ENCODE results near the gene WWTR1.

WWTR1 gene

DNA sequence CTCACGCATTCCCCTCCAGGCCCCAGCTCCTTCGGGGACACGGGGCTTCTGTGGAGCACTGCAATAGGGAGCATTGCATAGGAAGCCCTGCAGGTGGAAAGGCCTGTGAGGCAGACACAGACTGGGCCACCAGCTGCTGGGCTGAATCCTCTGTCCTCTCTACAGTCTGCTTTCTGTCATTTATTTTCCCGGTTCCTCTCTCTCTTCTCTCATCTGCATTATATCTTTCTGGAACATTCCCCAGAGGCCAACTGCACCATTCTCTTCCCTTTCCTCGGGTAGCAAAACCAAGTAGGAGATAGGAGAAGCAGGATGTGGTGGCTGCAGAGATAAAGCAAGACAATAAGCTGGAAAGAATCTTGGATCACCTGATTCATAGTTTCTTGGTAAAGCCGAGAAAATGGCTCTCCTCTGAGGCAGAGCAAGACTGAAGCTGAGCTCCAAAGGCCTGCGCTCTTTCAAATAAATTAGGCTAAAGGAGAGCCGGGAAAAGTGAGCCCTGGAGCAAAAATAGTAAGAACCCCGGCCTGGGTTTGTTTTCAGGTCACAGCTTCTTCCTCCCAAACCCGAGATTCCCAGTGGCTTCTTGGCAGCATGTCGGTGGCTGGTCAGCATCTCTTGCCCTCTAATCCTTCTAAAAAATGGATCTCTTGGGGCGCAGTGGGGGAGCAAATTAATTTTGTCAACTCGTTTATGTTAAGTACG lies 178.1 kb downstream of the WWTR1 start:
- no peak for DNase-seq (ENCODE audit: low spot score)
- in situ Hi-C loops (cut with MboI; ENCODE audit: low pct_unique_long_range_greater_than_20kb, low sequenced_read_pairs, unreplicated experiment): loop anchor here (10.0 kb wide), 1 partner anchor 85 kb away; no protein-coding TSS in a partner anchor
- TF ChIP-seq, protein P1, sequence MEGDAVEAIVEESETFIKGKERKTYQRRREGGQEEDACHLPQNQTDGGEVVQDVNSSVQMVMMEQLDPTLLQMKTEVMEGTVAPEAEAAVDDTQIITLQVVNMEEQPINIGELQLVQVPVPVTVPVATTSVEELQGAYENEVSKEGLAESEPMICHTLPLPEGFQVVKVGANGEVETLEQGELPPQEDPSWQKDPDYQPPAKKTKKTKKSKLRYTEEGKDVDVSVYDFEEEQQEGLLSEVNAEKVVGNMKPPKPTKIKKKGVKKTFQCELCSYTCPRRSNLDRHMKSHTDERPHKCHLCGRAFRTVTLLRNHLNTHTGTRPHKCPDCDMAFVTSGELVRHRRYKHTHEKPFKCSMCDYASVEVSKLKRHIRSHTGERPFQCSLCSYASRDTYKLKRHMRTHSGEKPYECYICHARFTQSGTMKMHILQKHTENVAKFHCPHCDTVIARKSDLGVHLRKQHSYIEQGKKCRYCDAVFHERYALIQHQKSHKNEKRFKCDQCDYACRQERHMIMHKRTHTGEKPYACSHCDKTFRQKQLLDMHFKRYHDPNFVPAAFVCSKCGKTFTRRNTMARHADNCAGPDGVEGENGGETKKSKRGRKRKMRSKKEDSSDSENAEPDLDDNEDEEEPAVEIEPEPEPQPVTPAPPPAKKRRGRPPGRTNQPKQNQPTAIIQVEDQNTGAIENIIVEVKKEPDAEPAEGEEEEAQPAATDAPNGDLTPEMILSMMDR (IDR thresholded peaks at IDR 0.05; ENCODE audit: extremely low read depth, insufficient read depth, missing control alignments): no peak

DNA sequence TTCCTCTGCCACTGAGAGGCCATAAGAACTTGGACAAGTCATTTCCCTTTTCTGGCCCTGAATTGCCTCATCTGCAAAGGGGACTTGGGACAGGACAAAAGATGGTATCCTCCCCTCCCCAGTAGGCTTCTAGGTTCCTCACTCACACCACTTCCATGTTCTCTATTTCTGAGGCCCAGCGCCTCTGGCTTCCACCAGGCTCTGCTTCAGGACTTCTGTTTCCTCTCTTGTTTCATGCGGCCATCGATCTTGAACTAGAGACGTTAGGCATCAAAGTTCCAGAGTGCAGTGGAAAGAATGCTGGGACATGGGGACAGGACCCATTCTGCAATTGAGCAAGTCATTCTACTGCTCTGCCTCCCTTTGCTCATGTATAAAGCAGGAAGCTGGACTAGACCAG lies 181.6 kb downstream of the WWTR1 start:
- DNase-seq (ENCODE audit: low spot score): no peak
- TF ChIP-seq, protein P1 (IDR thresholded peaks at IDR 0.05; ENCODE audit: extremely low read depth, insufficient read depth, missing control alignments): no peak
- in situ Hi-C loops (cut with MboI; ENCODE audit: low pct_unique_long_range_greater_than_20kb, low sequenced_read_pairs, unreplicated experiment): loop anchor here (10.0 kb wide), 1 partner anchor 81 kb away; no protein-coding TSS in a partner anchor

DNA sequence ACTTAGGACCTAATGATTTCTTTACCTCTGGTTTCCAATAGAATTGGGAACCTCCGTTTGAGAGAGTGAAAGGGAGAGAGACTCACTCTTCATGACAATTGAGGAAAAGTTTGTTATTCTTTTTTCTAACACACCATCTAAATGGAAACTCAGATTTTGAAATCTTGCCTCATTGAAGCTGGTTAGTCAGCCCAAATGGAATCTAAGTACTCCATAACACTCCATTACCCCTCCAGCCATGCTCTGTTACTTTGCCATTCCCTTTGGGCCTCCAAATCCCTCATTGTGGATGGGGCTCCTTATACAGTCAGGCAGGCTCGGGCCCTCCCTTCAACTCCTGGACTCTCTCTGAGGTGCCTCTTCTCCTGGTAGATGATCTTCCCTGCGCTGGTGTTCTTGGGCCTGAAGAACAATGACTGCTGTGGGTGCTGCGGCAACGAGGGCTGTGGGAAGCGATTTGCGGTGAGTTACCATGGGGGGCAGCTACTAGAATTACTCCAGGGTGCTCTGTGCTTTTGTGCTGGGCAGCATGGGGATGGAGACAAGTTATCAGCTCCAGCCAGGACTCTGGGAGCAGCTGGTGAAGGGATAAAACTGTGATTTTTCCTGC lies 182.3 kb downstream of the WWTR1 start:
- TF ChIP-seq, protein P1 (IDR thresholded peaks at IDR 0.05; ENCODE audit: extremely low read depth, insufficient read depth, missing control alignments): no peak
- DNase-seq (ENCODE audit: low spot score): no peak
- in situ Hi-C loops (cut with MboI; ENCODE audit: low pct_unique_long_range_greater_than_20kb, low sequenced_read_pairs, unreplicated experiment): loop anchor here (10.0 kb wide), 1 partner anchor 81 kb away; no protein-coding TSS in a partner anchor

DNA sequence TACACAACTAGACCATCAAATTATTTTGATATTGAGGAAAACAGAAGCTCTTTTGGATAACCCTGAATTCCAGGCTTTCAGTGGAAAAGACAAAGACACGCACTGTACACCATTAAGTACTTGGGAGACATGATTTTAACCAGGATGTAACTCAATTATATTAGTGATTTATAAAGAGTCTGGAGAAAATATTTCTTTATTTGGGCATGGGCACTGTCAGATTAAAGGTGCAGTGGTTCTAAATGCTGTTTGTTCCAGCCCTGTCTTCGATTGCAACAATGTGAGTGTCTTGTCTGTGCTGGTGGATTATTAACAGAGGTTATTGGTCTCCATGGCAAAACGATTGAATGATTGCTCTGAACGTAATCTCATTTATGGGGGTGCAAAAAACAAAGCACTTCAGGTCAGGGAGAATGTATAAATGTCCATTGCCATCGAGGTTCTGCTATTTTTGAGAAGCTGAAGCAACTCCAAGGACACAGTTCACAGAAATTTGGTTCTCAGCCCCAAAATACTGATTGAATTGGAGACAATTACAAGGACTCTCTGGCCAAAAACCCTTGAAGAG lies 183.5 kb downstream of the WWTR1 start, which contains the start of gene TM4SF4:
TSS of gene TM4SF4 (plus strand) at position 448 of the 568 bp plus-strand sequence. CDS start 181 bp downstream, outside the sequence.
- in situ Hi-C loops (cut with MboI; ENCODE audit: low pct_unique_long_range_greater_than_20kb, low sequenced_read_pairs, unreplicated experiment): loop anchor here (10.0 kb wide), 1 partner anchor 80 kb away; no protein-coding TSS in a partner anchor
- no peak for DNase-seq (ENCODE audit: low spot score)
- TF ChIP-seq, protein P1 (IDR thresholded peaks at IDR 0.05; ENCODE audit: extremely low read depth, insufficient read depth, missing control alignments): no peak

DNA sequence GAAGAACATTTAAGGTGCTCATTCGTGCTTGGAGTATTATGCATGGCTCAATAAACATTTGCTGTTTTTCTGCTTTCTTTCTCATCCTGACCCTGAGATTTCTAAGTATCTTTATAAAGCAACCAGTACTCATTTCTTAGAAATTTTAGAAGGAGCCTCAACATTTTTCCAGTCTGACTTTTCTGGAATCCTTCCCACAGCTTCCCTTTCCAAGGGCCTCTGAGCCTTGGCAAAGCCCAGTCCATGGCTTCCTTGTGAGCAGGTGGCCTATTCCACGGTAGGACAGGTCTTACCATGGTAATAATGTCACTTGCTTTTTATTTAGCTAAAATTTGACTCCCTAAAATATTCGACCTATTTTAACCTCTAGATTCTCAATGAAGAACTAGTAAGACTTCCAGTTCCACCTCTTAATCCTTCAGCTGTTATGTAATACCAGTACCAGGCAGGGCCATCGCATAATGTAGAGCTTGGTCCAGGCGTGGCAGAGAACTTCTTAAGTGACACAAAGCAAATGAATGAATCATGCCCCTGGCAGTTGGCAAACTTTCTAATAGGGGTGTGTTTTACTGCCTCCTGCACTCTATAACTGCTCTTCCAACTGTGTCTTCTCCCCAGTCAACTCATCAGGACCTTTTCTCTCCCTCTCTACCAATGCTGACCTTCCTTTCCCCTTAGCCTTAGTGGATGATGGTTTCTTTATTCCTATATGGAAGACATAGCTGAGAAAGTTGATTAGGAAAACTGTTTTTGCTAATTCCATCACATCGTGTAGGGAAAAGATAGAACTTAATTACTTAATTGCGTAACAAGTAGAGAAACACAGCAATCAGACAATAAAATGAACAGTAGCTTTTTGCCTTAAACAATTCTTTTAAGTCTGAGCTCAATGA lies 184.2 kb downstream of the WWTR1 start:
- no peak for DNase-seq (ENCODE audit: low spot score)
- TF ChIP-seq, protein P1 (IDR thresholded peaks at IDR 0.05; ENCODE audit: extremely low read depth, insufficient read depth, missing control alignments): no peak
- in situ Hi-C loops (cut with MboI; ENCODE audit: low pct_unique_long_range_greater_than_20kb, low sequenced_read_pairs, unreplicated experiment): loop anchor here (10.0 kb wide), 1 partner anchor 79 kb away; no protein-coding TSS in a partner anchor

All from GM13977 (cell line).